PFSK-1 (cell line): Measurements from ENCODE around the gene SSNA1.

Source experiments
- FOXP2 ChIP-seq: optimal IDR thresholded peaks from 2 replicates; pipeline ENCODE3; 2011; ENCODE audit warnings: borderline replicate concordance, control low read depth, inconsistent platforms; ENCODE audit not compliant: insufficient read depth; ENCODE audit errors: extremely low read length, extremely low read depth
- POLR2AphosphoS5 ChIP-seq: IDR thresholded peaks from 2 replicates; pipeline ENCODE4 v1.6.1; 2012; ENCODE audit warnings: low read depth, mild to moderate bottlenecking, control low read depth, low read length, moderate library complexity
- REST ChIP-seq, 2 experiments: IDR thresholded peaks; 2 replicates each; pipeline versions ENCODE4 v1.6.1 to v1.8.0; 2011 to 2012; ENCODE audit warnings: low read depth in 2 of 2, low read length in 2 of 2, control low read depth in 1 of 2, inconsistent platforms in 1 of 2, mild to moderate bottlenecking in 1 of 2, moderate library complexity in 1 of 2; ENCODE audit not compliant: insufficient read depth in 1 of 2
- SIN3A ChIP-seq: IDR thresholded peaks from 2 replicates; pipeline ENCODE4 v1.6.1; 2012; ENCODE audit warnings: mild to moderate bottlenecking, low read length, moderate library complexity, borderline replicate concordance; ENCODE audit not compliant: insufficient read depth
- TAF1 ChIP-seq: IDR thresholded peaks from 2 replicates; pipeline ENCODE4 v1.6.1; 2012; ENCODE audit warnings: low read length, control low read depth, borderline replicate concordance; ENCODE audit not compliant: insufficient read depth

The SSNA1 gene

DNA sequence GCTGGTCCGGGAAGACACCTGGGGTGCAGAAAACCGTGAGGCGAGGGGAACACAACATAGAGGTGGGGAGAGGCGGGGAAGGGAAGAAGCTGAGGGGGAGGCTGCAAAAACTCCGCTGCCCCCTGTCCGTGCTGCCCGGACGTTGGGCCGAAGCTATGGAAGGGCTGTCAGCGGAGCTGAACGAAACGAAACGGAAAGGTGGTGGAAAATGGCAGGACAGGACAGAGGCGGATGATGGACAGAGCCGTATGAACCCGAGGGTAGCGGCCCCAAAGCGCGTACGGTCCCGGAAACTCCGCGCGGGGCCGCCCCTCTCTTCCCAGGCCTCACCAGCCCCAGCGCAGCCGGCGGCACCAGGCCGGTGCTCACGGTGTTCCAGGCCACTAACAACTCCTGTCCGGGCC is 388 bp upstream of the SSNA1 start:
- TF ChIP-seq REST (IDR thresholded peaks at IDR 0.05; ENCODE audit: insufficient read depth in 1 of 2, low read depth in 2 of 2, low read length in 2 of 2) (no peak), POLR2AphosphoS5 (no peak), TAF1 (no peak), SIN3A (no peak), FOXP2 (no peak)

GRCh38 chr9:137189297-137190295 is 1.1 kb downstream of the SSNA1 start:
- TF ChIP-seq POLR2AphosphoS5 (no peak), SIN3A (no peak), REST (IDR thresholded peaks at IDR 0.05; ENCODE audit: insufficient read depth in 1 of 2, low read depth in 2 of 2, low read length in 2 of 2) (no peak), TAF1 (no peak), FOXP2 (no peak)

- TF ChIP-seq POLR2AphosphoS5 (no peak), TAF1 (no peak), SIN3A (no peak), REST (IDR thresholded peaks at IDR 0.05; ENCODE audit: insufficient read depth in 1 of 2, low read depth in 2 of 2, low read length in 2 of 2) (no peak), FOXP2 (no peak)
These were observed 1.9 kb downstream of the SSNA1 start for GRCh38 chr9:137190315-137190856.

GRCh38 chr9:137191245-137191644 is 2.8 kb downstream of the SSNA1 start:
- TF ChIP-seq SIN3A, result no peak
- no peak for TF ChIP-seq POLR2AphosphoS5
- TF ChIP-seq FOXP2, result no peak
- TF ChIP-seq REST (IDR thresholded peaks at IDR 0.05; ENCODE audit: insufficient read depth in 1 of 2, low read depth in 2 of 2, low read length in 2 of 2), result no peak
- TF ChIP-seq TAF1, result no peak
